HG03196 (cell line): ENCODE data around the gene PRDX1.
"Not testable (repeated sequence)": the region's sequence is repeated elsewhere in the genome, so short reads cannot be mapped to it uniquely, and the experiment has no call there.

Experiments used
- ATAC-seq: cut with Tn5 transposase; IDR thresholded peaks from one replicate; pipeline ENCODE4 v1.9.1; 2021; ENCODE audit not compliant: unreplicated experiment

Gene PRDX1

DNA sequence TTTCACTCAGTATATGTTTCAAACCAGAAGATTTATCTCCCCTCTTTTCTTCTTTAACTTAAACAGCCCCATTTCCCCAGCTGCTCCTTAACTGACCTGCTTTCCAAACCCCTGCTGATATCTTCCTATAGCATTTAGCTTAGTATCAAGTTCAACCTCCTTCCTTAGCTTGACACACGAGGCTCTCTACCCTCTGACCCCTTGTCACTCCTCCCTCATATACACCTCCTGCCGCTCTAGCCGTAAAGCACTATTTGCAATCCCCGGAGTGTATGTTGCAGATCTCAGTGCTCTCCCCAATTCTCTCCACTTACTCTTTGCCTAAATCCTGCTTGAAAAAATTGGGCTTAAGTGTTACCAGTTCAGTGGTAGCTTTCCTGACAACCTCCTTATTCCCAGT lies 15.2 kb upstream of the PRDX1 start:
- ATAC-seq, result no peak

DNA sequence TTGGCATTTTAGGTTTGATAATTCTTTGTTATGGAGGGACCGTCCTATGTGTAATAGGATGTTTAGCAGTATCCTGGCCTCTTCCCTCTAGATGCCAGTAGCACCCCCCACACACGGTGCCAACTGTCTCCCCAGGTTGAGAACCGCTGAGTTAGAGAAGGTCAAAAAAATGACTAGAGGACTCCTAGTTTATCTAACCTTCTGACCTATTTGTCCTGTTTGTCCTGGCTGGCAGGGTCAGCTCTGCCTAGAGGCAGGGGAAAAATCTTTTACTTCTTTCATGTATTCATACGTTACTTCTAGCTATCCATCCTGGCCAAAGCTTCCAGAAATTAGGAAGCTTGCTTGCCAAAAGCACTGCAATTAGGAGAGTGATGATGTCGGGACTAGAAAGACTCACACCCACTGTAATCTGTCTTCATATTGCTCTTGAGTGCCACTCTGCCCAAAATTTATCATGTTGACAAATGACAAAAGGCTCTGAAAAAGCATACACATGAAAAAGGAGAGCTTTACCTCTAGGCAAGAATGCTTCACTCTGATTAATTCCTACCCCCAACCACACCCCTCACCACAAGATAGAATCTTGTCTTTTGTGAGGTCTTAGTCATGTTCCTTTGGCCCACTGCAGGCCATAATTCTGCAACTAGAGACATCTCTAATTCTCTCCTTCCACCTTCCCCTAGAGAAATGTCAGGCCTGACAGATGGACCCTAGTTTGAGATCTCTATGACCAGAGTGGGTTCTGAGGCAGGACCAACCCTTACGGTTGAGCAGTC lies 14.5 kb upstream of the PRDX1 start:
- ATAC-seq, result no peak

DNA sequence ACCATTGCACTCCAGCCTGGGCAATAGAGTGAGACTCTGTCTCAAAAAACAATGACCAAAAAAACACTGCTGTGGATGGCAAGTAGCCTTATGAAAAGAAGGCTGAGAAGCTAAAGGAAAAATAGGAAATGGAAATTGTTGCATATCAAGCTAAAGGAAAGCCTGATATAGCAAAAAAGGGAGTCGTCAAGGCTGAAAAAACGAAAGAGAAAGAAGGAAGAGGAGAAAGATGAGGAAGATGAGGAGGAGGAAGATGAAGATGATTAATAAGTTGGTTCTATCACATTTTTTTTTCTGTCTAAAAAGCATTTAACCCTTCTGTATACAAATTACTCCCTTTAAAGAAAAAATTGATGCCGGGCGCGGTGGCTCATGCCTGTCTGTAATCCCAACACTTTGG lies 10.2 kb upstream of the PRDX1 start:
- ATAC-seq, result no peak

DNA sequence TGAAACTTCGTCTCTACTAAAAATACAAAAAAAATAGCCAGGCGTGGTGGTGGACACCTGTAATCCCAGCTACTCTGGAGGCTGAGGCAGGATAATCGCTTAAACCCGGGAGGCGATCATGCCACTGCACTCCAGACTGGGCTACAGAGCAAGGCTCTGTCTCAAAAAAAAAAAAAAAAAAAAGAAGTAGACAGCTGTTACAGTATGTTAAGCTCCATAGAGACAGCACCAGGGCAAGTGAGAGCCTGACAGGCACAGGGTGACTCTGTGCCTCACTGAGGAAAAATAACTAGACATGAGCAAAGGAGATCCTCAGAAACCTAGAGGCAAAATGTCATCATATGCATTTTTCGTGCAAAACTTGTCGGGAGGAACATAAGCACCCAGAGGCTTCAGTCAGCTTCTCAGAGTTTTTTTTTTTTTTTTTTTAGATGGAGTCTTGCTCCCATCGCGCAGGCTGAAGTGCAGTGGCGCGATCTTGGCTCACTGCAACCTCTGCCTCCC lies 9.0 kb upstream of the PRDX1 start:
- no peak for ATAC-seq

GRCh38 chr1:45526135-45526644 lies 4.5 kb upstream of the PRDX1 start:
- no peak for ATAC-seq

GRCh38 chr1:45523975-45524374 lies 2.3 kb upstream of the PRDX1 start:
- ATAC-seq, result not testable (repeated sequence)

DNA sequence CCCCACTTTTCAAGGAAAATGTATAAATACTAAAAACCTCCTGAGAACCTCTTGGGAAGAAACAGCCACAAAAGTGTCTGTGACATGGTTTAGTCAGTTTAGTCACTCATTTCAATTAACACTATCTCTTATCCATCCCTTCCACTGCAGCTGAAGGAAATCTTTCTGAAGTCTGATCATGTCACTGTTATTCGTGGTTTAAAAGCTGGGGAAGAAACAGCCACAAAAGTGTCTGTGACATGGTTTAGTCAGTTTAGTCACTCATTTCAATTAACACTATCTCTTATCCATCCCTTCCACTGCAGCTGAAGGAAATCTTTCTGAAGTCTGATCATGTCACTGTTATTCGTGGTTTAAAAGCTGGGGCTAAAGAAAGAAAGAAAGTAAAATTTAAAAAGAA lies 1.8 kb upstream of the PRDX1 start:
- not testable (repeated sequence) for ATAC-seq

- ATAC-seq, result no peak
These were observed 830 bp upstream of the PRDX1 start for GRCh38 chr1:45522324-45523104.

DNA sequence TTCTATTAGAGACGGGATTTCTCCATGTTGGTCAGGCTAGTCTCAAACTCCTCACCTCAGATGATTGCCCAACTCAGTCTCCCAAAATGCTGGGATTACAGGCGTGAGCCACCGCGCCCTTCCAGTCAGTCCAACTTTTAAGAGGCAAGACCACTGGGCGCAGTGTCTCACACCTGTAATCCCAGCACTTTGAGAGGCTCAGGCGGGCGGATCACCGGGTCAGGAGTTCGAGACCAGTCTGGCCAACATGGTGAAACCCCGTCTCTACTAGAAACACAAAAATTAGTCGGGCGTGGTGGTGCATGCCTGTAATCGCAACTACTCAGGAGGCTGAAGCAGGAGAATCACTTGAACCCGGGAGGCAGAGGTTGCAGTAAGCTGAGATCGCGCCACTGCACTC lies 1.9 kb downstream of the PRDX1 start:
- not testable (repeated sequence) for ATAC-seq

- no peak for ATAC-seq
These were observed 2.8 kb downstream of the PRDX1 start for GRCh38 chr1:45518910-45519309.

DNA sequence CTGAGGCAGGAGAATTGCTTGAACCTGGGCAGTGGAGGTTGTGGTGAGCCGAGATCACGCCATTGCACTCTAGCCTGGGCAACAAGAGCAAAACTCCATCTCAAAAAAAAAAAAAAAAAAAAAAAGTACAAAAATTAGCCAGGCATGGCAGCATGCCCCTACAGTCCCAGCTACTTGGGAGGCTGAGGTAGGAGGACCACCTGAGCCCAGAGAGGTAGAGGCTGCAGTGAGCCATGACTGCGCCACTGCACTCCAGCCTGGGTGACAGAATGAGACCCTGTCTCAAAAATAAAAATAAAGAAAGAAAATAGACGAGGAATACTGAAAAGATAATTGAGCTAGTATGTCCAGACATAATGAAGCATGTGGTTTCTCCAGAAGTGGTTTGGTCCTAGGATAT lies 3.3 kb downstream of the PRDX1 start:
- not testable (repeated sequence) for ATAC-seq

- no peak for ATAC-seq
These were observed 5.2 kb downstream of the PRDX1 start for GRCh38 chr1:45516465-45516864.

GRCh38 chr1:45516036-45516435 lies 5.6 kb downstream of the PRDX1 start:
- no peak for ATAC-seq

DNA sequence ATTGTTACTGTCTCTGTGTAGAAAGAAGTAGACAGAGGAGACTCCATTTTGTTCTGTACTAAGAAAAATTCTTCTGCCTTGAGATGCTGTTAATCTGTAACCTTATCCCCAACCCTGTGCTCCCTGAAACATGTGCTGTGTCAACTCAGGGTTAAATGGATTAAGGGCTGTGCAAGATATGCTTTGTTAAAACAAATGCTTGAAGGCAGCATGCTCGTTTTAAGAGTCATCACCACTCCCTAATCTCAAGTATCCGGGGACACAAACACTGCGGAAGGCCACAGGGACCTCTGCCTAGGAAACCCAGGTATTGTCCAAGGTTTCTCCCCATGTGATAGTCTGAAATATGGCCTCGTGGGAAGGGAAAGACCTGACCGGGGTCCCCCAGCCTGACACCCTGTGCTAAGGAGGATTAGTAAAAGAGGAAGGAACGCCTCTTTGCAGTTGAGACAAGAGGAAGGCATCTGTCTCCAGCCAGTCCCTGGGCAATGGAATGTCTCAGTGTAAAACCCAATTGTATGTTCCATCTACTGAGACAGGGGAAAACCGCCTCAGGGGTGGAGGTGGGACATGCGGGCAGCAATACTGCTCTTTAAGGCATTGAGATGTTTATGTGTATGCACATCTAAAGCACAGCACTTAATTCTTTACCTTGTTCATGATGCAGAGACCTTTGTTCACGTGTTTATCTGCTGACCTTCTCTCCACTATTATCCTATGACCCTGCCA lies 8.0 kb downstream of the PRDX1 start:
- ATAC-seq, result not testable (repeated sequence)

GRCh38 chr1:45512641-45513054 lies 9.0 kb downstream of the PRDX1 start:
- no peak for ATAC-seq

DNA sequence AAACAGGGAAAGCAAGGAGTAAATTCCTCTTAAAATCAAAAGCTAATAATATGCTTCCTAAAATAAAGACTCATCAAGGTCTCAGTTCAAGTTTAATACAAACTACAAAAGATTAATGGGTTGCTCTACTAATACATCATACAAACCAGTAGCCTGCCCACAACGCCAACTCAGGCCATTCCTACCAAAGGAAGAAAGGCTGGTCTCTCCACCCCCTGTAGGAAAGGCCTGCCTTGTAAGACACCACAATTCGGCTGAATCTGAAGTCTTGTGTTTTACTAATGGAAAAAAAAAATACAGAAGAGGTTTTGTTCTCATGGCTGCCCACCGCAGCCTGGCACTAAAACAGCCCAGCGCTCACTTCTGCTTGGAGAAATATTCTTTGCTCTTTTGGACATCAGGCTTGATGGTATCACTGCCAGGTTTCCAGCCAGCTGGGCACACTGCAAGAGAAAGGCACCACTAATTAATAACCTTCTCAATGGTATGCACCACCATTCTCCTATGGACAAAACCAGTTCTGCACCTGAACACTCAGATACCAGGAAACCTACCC lies 10.6 kb downstream of the PRDX1 start:
- no peak for ATAC-seq

GRCh38 chr1:45510036-45510971 lies 11.4 kb downstream of the PRDX1 start:
- no peak for ATAC-seq

DNA sequence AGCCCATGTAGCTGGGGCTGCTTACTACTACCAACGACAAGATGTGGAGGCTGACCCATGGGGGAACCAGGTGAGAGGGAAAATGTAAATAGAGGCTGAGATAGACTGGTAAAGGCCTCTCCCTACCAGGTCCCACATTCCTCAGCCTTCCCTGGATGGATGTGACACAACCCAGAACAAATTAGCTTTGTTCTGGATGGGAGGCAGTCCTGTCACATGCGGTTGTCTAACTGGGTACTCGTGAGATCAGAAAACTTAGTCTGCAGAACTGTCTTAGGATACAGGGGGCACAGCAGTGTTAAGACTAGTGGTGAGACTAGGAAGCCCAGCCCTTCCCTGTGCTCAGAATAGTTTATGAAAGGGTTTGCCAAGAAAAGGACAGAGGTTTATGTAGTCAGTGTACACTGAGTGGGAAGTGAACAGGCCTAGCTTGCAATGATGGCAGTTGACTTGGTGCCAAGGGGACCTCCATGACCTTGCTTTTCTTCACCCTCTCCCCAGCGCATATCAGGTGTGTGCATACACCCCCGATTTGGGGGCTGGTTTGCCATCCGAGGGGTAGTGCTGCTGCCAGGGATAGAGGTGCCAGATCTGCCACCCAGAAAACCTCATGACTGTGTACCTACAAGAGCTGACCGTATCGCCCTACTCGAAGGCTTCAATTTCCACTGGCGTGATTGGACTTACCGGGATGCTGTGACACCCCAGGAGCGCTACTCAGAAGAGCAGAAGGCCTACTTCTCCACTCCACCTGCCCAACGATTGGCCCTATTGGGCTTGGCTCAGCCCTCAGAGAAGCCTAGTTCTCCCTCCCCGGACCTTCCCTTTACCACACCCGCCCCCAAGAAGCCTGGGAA lies 13.2 kb downstream of the PRDX1 start:
- no peak for ATAC-seq

- no peak for ATAC-seq
These were observed 13.8 kb downstream of the PRDX1 start for GRCh38 chr1:45507893-45508292.
